Epithelial cell of umbilical artery (primary cell): ENCODE data around the gene BHLHE41. TPM values are rescaled to one million over a fixed set of nuclear protein-coding genes. Genes with fewer than 3 reads are reported as not detected.

Source experiments
- total RNA-seq: library from RNA; depleted of rRNA; stranded (reverse); fragments of >200 nt; gene quantifications from 2 replicates; pipeline ENCODE4 v1.2.3, GENCODE V29; 2014

BHLHE41 gene
- total RNA-seq, result under 0.01 and 0.15 TPM in 2 replicates

GRCh38 chr12:26124446-26125399 lies at the start of gene BHLHE41:
Gene BHLHE41, minus strand, starts transcription at chr12:26125037. Its CDS starts 258 bp downstream, at chr12:26124779.

Other genes with a start within 250 kb of the BHLHE41 start
- gene RASSF8, start 166.4 kb downstream of the BHLHE41 start, total RNA-seq, result 53.3 and 85.7 TPM in 2 replicates
- 0.61 and 0.65 TPM in 2 replicates for gene SSPN, start 70.5 kb upstream of the BHLHE41 start, total RNA-seq